HG03469 (cell line): ENCODE data around the gene DRD4.
A peak's percentile ranks its signal among the peaks of the same experiment; 100 is the strongest.

ENCODE experiments used
- ATAC-seq: cut with Tn5 transposase; IDR thresholded peaks from one replicate; pipeline ENCODE4 v1.9.1; 2021; ENCODE audit warnings: mild to moderate bottlenecking, moderate library complexity, moderate number of reproducible peaks; ENCODE audit not compliant: unreplicated experiment

DRD4 gene

GRCh38 chr11:609341-609811 is 27.7 kb upstream of the DRD4 start:
- no peak for ATAC-seq

- no peak for ATAC-seq
Observed at GRCh38 chr11:610146-610801, 26.8 kb upstream of the DRD4 start.

GRCh38 chr11:611001-611996 is 25.8 kb upstream of the DRD4 start:
- no peak for ATAC-seq

- ATAC-seq = no peak
Observed at GRCh38 chr11:612201-612960, 24.7 kb upstream of the DRD4 start.

GRCh38 chr11:612961-613300 is 24.1 kb upstream of the DRD4 start:
- ATAC-seq = no peak

GRCh38 chr11:613369-613968 is 23.6 kb upstream of the DRD4 start:
- no peak for ATAC-seq

GRCh38 chr11:614021-614622 is 22.9 kb upstream of the DRD4 start:
- no peak for ATAC-seq

GRCh38 chr11:614623-615503 is 22.2 kb upstream of the DRD4 start:
- ATAC-seq = no peak

- ATAC-seq = peak; percentile 51
Observed at GRCh38 chr11:615504-616319, 21.4 kb upstream of the DRD4 start, which contains the start of gene IRF7. TSS of gene IRF7 (minus strand) at chr11:615950. CDS start at chr11:615364, 586 bp downstream.

GRCh38 chr11:616320-617198 is 20.5 kb upstream of the DRD4 start:
- no peak for ATAC-seq

GRCh38 chr11:617199-617911 is 19.7 kb upstream of the DRD4 start:
- no peak for ATAC-seq

- no peak for ATAC-seq
Observed at GRCh38 chr11:617912-618682, 19.0 kb upstream of the DRD4 start.

GRCh38 chr11:618856-619627 is 18.0 kb upstream of the DRD4 start:
- ATAC-seq = no peak

- no peak for ATAC-seq
Observed at GRCh38 chr11:619628-620050, 17.4 kb upstream of the DRD4 start.

GRCh38 chr11:620201-620600 is 16.9 kb upstream of the DRD4 start:
- ATAC-seq = no peak
